Loucy (cell line): ENCODE results near the gene TNFAIP3.

Experiments used
- EZH2phosphoT487 ChIP-seq: fragments of 200-600 bp; IDR thresholded peaks from 2 replicates; pipeline ENCODE4 v1.6.1; 2018; ENCODE audit warnings: antibody characterized with exemption, mild to moderate bottlenecking, moderate library complexity, borderline replicate concordance
- TF ChIP-seq, protein P1 (sequence below): fragments of 200-600 bp; sonication (generic); conservative IDR thresholded peaks from 2 replicates; pipeline ENCODE4 v1.5.1; 2014; ENCODE audit warnings: mild to moderate bottlenecking, antibody characterized with exemption, low read length

DNA sequence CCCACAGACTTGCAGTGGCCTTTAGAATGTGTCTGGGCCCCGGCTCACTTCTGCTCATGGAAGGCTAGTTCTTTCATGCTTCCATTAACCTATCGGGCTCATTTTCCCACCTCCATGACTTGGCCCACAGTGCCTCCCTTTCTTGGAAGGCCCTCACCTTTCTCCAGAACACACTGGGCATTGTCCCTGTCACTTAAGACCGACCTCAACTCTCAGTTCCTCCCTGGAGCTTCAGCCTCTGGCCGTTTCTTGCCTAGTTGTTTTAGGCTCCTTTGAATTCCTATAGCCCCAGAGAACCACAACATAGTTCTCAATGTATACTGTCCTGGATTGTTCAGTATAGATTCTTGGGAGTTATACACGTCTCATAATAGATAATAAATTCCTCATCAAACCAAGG is 19.3 kb upstream of the TNFAIP3 start:
- TF ChIP-seq, protein P1, sequence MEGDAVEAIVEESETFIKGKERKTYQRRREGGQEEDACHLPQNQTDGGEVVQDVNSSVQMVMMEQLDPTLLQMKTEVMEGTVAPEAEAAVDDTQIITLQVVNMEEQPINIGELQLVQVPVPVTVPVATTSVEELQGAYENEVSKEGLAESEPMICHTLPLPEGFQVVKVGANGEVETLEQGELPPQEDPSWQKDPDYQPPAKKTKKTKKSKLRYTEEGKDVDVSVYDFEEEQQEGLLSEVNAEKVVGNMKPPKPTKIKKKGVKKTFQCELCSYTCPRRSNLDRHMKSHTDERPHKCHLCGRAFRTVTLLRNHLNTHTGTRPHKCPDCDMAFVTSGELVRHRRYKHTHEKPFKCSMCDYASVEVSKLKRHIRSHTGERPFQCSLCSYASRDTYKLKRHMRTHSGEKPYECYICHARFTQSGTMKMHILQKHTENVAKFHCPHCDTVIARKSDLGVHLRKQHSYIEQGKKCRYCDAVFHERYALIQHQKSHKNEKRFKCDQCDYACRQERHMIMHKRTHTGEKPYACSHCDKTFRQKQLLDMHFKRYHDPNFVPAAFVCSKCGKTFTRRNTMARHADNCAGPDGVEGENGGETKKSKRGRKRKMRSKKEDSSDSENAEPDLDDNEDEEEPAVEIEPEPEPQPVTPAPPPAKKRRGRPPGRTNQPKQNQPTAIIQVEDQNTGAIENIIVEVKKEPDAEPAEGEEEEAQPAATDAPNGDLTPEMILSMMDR = no peak
- TF ChIP-seq EZH2phosphoT487 = no peak
